ENCODE results near the gene TMEM167B. TPM values are rescaled to one million over a fixed set of nuclear protein-coding genes. Genes with fewer than 3 reads are reported as not detected.

Gene TMEM167B
- total and polyA plus RNA-seq, 2 donors: 32.8 to 43.1 TPM

DNA sequence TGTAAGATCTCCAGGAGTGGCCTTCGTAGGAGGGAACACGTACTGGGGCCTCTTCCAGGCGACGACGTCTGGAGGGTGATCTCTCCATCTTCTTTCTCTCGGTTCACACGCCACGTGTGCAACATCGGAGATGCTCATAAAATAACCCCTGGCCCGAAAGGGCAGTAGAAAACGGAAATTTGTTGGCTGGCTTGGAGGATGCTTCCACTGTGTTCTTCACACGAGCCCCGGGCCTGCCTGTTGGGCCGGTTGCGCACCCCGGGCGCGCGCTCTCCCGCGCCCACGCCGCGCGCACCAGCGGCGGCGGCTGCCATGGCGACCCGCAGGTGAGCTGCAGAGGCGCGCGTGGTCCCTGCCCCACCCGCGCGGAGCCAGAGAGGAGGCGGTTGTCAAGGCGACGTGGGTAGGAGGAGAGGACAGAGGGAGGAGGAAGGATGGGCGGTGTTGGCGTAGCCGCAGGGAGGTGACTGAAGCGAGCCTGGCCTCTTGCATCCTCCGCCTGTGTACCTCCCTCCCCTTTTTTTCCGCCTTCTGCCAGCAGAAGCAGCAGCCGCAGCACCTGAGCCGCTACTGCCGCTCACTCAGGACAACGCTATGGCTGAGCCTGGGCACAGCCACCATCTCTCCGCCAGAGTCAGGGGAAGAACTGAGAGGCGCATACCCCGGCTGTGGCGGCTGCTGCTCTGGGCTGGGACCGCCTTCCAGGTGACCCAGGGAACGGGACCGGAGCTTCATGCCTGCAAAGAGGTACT lies 23.2 kb downstream of the TMEM167B start, which contains the start of gene ELAPOR1:
TSS of gene ELAPOR1 (plus strand) at position 526 of the 752 bp plus-strand sequence. CDS start at position 595, 69 bp downstream.
- 1% methylated on average over 56 of the region's 56 CpGs for WGBS
- H3K4me1 ChIP-seq (ENCODE audit: insufficient read depth): peaks cover 2% of the 10 kb centered on the region
- peak within 1 kb of the TSS; percentile 39 for H3K4me3 ChIP-seq (ENCODE audit: low read depth, low read length)
- H3K36me3 ChIP-seq (ENCODE audit: insufficient read depth): no peaks in the 10 kb centered on the region
- no peak for DNase-seq (ENCODE audit: extremely low spot score)
- no peak within 1 kb of the TSS for H3K27ac ChIP-seq (ENCODE audit: low read depth)

DNA sequence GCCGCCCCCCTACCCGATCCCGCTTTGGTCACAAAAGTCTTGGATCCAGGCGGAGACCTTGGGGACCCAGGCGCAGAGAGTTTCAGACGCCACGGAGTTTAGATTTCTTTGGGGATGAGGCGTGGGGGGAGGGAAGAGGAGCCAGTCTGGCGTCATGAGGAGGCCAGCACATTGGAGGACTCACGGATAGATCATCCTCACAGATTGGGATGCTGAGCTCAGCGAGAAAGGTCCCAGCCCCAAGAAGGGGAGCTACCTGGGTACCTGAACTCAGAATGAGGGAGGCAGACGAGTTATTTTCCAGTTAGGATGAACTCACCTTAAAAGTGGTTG lies 23.7 kb downstream of the TMEM167B start:
- peak overlapping the region; percentile 39 for H3K4me3 ChIP-seq (ENCODE audit: low read depth, low read length)
- peaks cover 2% of the 10 kb centered on the region for H3K4me1 ChIP-seq (ENCODE audit: insufficient read depth)
- H3K27ac ChIP-seq (ENCODE audit: low read depth): no peak overlapping the region
- H3K36me3 ChIP-seq (ENCODE audit: insufficient read depth): no peaks in the 10 kb centered on the region
- 8% methylated on average over 12 of the region's 12 CpGs for WGBS
- DNase-seq (ENCODE audit: extremely low spot score): no peak

DNA sequence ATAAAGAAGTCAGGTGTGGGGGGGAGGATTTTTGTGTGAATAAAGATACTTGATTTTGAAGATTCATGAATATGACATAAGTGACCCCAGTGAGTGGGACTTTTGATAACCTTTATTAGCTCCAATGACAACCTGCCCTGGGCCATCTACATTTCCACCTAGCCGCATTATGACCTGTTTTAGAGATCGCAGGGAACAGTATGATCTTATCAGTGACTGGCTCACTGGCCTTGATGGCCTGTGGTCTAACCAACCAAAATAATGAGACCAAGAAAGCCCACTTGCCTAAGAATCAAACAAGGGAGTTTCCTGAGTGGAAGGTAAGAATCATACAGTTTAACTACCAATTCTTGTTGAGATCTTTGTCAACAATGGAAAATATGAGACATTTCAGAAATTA lies 25.1 kb downstream of the TMEM167B start:
- 93% methylated on average over 2 of the region's 2 CpGs for WGBS
- Histone ChIP-seq H3K36me3 (ENCODE audit: insufficient read depth) (no peaks in the 10 kb centered on the region), H3K27ac (ENCODE audit: low read depth) (no peak overlapping the region), H3K4me1 (ENCODE audit: insufficient read depth) (peaks cover 2% of the 10 kb centered on the region), H3K4me3 (ENCODE audit: low read depth, low read length) (no peak overlapping the region)
- DNase-seq (ENCODE audit: extremely low spot score): no peak

DNA sequence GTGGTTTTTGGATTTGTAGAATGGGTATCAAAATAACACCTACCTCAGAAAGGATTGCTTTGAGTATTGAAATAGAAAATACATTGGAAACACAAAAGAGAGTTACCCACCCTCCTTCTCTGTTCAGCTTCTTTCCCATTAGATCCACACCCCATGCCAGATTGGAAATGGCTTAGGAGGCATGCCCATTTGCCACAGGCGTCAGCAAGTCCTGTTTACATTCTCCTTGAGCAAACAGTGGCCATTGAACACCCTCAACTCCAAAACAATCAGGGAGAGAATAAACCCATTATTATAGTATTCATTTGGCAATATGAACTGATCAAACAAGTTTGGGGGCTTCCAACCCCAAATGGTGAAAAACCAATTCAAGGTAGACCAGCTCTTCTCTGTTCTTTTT lies 25.7 kb downstream of the TMEM167B start:
- Histone ChIP-seq H3K4me3 (ENCODE audit: low read depth, low read length) (no peak overlapping the region), H3K4me1 (ENCODE audit: insufficient read depth) (peaks cover 2% of the 10 kb centered on the region), H3K36me3 (ENCODE audit: insufficient read depth) (no peaks in the 10 kb centered on the region), H3K27ac (ENCODE audit: low read depth) (no peak overlapping the region)
- DNase-seq (ENCODE audit: extremely low spot score): no peak
- WGBS: 77% methylated on average over 1 of the region's 1 CpG

DNA sequence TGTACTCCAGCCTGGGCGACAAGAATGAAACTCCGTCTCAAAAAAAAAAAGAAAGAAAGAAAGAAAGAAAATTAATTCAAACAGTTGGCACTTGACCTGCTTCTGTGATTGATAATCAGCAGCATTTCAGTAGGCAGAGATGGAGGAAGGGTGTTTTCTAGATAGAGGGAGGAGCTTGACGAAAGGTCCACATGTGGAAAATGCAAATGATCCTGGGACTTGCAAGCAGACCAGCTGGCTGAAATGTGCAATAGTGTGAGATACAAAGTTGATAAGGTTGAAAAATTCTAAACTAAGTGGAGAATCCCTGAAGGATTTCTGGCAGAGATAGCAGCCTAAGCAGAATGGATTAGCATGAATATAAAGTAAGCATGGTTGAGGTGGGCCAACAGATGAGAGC lies 27.5 kb downstream of the TMEM167B start:
- WGBS: 74% methylated on average over 3 of the region's 3 CpGs
- DNase-seq (ENCODE audit: extremely low spot score): no peak

DNA sequence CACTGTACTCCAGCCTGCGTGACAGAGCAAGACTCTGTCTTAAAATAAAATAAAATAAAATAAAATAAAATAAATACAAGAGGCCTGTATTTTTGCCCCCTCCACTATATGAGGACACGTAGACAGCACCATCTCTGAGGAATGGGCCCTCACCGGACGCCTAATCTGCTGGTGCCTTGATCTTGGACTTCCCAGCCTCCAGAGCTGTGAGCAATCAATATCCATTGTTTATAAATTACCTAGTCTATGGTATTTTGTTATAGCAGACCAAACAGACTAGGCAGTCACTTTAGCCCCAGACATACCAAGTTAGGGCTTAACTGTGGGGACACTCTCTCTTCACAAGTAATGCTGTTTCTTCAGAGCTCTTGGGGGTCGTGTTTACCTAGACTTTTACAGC lies 29.8 kb downstream of the TMEM167B start:
- DNase-seq (ENCODE audit: extremely low spot score): no peak
- WGBS: 90% methylated on average over 5 of the region's 5 CpGs

More for the DNA sequence above, 27.5 kb downstream of the TMEM167B start:
- Histone ChIP-seq H3K4me1 (ENCODE audit: insufficient read depth) (no peaks in the 10 kb centered on the region), H3K36me3 (ENCODE audit: insufficient read depth) (no peaks in the 10 kb centered on the region), H3K27ac (ENCODE audit: low read depth) (no peak overlapping the region), H3K4me3 (ENCODE audit: low read depth, low read length) (no peak overlapping the region)

DNA sequence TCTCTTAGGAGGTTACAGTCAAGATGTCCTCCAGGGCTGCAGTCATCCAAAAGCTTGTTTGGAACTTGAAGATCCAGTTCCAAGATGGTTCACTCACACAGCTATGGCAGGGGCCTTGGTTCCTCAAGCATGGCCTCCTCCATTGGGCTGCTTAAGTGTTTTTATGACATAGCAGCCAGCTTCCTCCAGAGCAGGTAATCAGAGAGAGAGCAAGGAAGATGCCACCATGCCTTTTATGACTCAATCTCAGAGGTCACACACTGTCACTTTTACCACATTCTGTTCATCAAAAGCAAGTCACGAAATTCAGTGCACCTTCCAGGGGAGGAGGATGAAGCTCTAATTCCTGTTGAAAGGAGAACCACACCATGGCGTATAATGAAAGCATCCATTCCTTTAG lies 40.5 kb downstream of the TMEM167B start:
- Histone ChIP-seq H3K36me3 (ENCODE audit: insufficient read depth) (no peaks in the 10 kb centered on the region), H3K4me1 (ENCODE audit: insufficient read depth) (no peaks in the 10 kb centered on the region), H3K27ac (ENCODE audit: low read depth) (no peak overlapping the region), H3K4me3 (ENCODE audit: low read depth, low read length) (no peak overlapping the region)
- DNase-seq (ENCODE audit: extremely low spot score): no peak
- WGBS: 72% methylated on average over 2 of the region's 2 CpGs

More for the DNA sequence above, 29.8 kb downstream of the TMEM167B start:
- Histone ChIP-seq H3K4me3 (ENCODE audit: low read depth, low read length) (no peak overlapping the region), H3K36me3 (ENCODE audit: insufficient read depth) (no peaks in the 10 kb centered on the region), H3K4me1 (ENCODE audit: insufficient read depth) (no peaks in the 10 kb centered on the region), H3K27ac (ENCODE audit: low read depth) (no peak overlapping the region)

DNA sequence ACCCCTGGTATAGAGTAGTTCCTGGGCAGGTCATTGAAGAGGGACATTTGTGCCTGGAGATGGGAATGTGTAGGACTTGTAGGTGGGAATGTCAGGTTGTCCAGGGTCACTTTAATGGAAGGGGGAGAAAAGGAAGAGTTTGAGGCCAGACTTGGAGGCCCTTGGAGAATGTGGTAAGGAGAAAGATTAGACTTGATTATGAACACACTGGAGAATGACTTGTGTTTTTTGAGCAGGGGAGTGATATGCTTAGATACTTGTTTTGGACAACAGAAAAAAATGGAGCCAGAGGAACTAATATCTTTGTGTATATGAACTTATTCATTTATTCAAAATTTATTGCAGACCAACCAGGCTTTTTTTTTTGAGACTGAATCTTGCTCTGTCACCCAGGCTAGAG lies 41.2 kb downstream of the TMEM167B start:
- no peak overlapping the region for H3K4me3 ChIP-seq (ENCODE audit: low read depth, low read length)
- no peaks in the 10 kb centered on the region for H3K36me3 ChIP-seq (ENCODE audit: insufficient read depth)
- H3K4me1 ChIP-seq (ENCODE audit: insufficient read depth): no peaks in the 10 kb centered on the region
- H3K27ac ChIP-seq (ENCODE audit: low read depth): no peak overlapping the region
- DNase-seq (ENCODE audit: extremely low spot score): no peak

DNA sequence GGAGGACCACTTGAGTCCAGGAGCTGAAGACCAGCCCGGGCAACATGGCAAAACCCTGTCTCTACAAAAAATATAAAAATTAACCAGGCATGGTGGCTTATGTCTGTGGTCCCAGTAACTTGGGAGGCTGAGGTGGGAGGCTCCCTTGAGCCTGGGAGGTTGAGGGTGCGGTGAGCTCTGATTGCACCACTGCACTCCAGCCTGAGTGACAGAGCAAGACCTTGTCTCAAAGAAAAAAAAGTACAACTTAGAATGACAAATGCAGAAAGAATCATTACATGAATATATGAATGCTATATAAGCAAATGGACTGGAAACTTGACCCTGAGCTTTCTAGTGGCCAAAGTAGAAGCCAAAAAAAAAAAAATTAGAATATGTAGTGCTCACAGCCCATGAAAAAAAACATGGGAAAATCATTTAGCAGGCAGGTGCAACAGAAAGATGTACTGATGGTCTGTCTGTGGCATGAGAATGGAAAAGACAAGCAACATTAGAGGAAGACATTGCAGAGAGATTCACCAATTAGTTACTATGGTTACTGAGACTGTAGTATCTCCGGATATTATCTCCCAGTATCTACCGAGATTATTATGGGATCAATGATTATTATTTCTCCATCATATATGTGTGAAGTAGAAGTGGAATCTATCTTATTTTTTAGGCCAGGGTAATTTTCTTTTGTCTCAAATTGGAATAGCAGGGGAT lies 42.6 kb downstream of the TMEM167B start:
- Histone ChIP-seq H3K27ac (ENCODE audit: low read depth) (no peak overlapping the region), H3K4me3 (ENCODE audit: low read depth, low read length) (no peak overlapping the region), H3K4me1 (ENCODE audit: insufficient read depth) (no peaks in the 10 kb centered on the region), H3K36me3 (ENCODE audit: insufficient read depth) (no peaks in the 10 kb centered on the region)
- no peak for DNase-seq (ENCODE audit: extremely low spot score)
- 76% methylated on average over 4 of the region's 4 CpGs for WGBS

DNA sequence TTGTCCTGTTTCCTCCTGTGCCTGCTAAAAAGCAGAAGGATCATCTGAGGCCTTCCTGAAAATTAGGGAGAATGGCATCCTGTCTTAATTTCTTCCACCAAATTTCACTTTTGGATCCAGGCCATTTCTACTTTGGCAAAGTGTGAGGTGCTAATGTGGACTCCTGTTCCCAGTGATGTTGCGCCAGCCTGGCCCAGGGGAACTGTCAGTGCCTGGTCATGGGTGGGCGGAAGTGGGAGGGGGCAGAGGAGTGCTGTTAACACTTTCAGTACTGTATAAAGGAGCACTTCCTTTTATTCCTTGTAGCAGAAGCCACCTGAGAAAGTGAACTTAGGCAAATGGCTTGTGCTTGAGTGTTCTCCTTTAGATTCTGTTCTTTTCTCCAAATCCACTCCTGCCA lies 43.3 kb downstream of the TMEM167B start:
- DNase-seq (ENCODE audit: extremely low spot score): no peak
- H3K4me3 ChIP-seq (ENCODE audit: low read depth, low read length): no peak overlapping the region
- H3K4me1 ChIP-seq (ENCODE audit: insufficient read depth): no peaks in the 10 kb centered on the region
- H3K36me3 ChIP-seq (ENCODE audit: insufficient read depth): no peaks in the 10 kb centered on the region
- H3K27ac ChIP-seq (ENCODE audit: low read depth): no peak overlapping the region
- WGBS: 65% methylated on average over 2 of the region's 2 CpGs

DNA sequence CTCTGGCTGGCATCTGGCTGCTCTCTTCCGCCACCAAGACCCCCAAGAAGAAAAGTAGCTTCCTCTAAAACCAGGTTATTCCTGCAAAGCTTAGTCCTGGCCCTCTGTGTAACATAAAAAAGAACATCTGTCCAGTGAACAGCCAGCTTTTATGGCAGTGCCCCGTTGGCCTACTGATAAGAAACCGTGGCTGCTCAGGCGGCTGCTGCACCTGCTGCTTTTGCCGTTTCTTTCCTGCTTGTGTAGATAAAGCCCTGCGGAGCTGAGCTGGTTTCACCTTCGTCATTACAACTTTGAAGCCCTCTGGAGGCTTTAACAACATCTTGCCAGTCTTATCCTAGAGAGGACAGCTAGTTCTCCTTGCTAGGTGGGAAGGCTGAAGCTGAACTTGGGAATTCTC lies 43.9 kb downstream of the TMEM167B start:
- WGBS: 46% methylated on average over 7 of the region's 7 CpGs
- DNase-seq (ENCODE audit: extremely low spot score): no peak
- Histone ChIP-seq H3K36me3 (ENCODE audit: insufficient read depth) (no peaks in the 10 kb centered on the region), H3K27ac (ENCODE audit: low read depth) (no peak overlapping the region), H3K4me3 (ENCODE audit: low read depth, low read length) (no peak overlapping the region), H3K4me1 (ENCODE audit: insufficient read depth) (no peaks in the 10 kb centered on the region)

DNA sequence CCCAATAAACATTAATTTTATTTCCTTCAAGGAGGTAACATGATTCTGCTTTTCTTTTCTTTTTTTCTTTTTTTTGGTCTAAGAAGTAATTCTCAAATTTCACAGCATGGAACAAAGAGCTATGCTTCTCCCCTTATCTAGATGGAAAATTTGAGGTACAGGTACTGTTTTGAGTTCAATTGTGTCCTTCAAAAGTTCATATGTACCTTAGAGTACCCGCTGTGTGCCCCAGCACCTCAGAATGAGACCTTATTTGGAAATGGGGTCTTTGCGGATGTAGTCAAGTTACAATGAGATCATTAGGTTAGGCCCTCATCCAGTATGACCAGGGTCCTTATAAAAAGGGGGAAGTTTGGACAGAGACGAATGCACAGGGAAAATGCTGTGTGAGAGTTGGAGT lies 45.4 kb downstream of the TMEM167B start:
- WGBS: 79% methylated on average over 3 of the region's 3 CpGs
- DNase-seq (ENCODE audit: extremely low spot score): no peak
- no peak overlapping the region for H3K27ac ChIP-seq (ENCODE audit: low read depth)

DNA sequence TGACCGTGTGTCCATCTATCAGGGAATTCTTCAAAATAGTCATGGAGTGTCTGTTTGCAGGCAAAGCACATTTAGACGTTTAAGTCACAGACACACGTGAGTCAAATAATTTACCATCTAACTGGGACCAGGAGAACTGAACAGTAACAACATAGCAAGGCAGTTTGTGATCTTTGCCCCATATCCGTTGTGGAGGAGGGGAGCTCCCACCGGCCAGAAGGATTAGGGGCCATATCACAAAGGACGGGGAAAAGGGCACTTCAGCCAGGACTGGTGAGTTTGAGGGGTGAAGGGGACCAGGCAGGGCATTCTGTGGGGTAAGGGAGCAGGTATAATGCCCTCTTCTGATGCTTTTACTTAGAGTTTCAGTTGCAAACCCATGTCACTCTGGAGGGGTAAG lies 46.2 kb downstream of the TMEM167B start:
- DNase-seq (ENCODE audit: extremely low spot score): no peak
- WGBS: 79% methylated on average over 6 of the region's 6 CpGs
- no peaks in the 10 kb centered on the region for H3K4me1 ChIP-seq (ENCODE audit: insufficient read depth)
- H3K27ac ChIP-seq (ENCODE audit: low read depth): no peak overlapping the region
- H3K4me3 ChIP-seq (ENCODE audit: low read depth, low read length): no peak overlapping the region
- H3K36me3 ChIP-seq (ENCODE audit: insufficient read depth): no peaks in the 10 kb centered on the region

More for the DNA sequence above, 45.4 kb downstream of the TMEM167B start:
- no peak overlapping the region for H3K4me3 ChIP-seq (ENCODE audit: low read depth, low read length)
- no peaks in the 10 kb centered on the region for H3K36me3 ChIP-seq (ENCODE audit: insufficient read depth)
- H3K4me1 ChIP-seq (ENCODE audit: insufficient read depth): no peaks in the 10 kb centered on the region

DNA sequence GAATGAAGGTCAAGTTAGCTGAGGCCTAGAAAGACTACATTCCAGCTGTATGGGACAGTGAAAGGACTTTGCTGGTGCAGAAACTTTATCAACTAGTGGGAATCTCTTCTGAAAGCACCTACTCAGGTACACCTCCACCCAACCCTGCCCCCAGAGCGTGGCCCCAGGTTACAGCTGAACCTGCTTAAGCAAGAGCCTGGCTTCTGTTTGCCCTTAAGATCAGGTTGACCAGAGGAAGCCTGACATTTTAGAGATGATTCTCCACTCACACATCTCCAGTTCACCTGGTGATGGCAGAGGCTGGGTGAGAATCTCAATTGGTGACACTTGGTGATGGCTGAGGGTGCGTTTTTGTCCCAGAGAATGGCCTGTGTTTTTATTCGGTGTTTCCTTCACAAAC lies 47.4 kb downstream of the TMEM167B start:
- Histone ChIP-seq H3K36me3 (ENCODE audit: insufficient read depth) (no peaks in the 10 kb centered on the region), H3K4me1 (ENCODE audit: insufficient read depth) (no peaks in the 10 kb centered on the region), H3K27ac (ENCODE audit: low read depth) (no peak overlapping the region), H3K4me3 (ENCODE audit: low read depth, low read length) (no peak overlapping the region)
- no peak for DNase-seq (ENCODE audit: extremely low spot score)
- WGBS: 77% methylated on average over 3 of the region's 3 CpGs

Data from urinary bladder (tissue), 4 donors.